SH-SY5Y (cell line): ENCODE results near the gene FBXO46.

ENCODE experiments used
- GATA2 ChIP-seq: IDR thresholded peaks from 2 replicates; pipeline ENCODE4 v1.6.1; 2011; ENCODE audit warnings: mild to moderate bottlenecking, low read depth, low read length
- GATA3 ChIP-seq: IDR thresholded peaks from 2 replicates; pipeline ENCODE4 v1.6.1; 2011; ENCODE audit warnings: low read depth, mild to moderate bottlenecking, low read length, moderate library complexity

DNA sequence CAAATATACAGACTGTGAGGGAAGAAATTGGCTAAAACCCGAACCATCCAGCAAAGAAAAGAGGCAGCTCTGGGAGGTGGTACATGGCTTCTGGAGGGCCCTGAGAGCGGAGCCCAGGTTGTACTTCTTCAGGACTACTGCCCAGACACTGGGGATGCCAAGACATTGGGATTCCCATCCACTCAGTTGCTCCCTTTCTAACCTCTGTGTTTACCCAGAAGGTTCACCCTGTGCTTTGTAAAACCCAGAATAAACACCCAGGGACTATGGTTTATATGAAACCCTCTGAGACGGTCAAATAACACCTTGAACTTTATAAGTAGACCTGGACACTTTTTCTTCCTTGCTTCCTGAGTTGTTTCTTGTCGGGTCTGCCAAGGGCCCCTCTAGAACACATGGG, 12.3 kb upstream of the FBXO46 start:
- TF ChIP-seq GATA3 (no peak), GATA2 (no peak)
